Esophagus muscularis mucosa (tissue), 4 donors: ENCODE measurements around the gene EPHB1. TPM values are rescaled to one million over a fixed set of nuclear protein-coding genes. Genes with fewer than 3 reads are reported as not detected.

Experiments
- DNase-seq: peaks from one replicate; pipeline ENCODE4 v3.0.0-alpha.2; 2017; ENCODE audit errors: extremely low spot score
- H3K27ac ChIP-seq, 4 donors: fragments of 200-600 bp; sonication (generic); replicated peaks in 1 of 4; 1 replicate in 3 of 4; 2 replicates in 1 of 4; pipeline ENCODE4 v1.5.1; 2016 to 2019; ENCODE audit warnings: mild to moderate bottlenecking in 1 of 4
- H3K27me3 ChIP-seq, 4 donors: fragments of 200-600 bp; sonication (generic); one replicate each; pipeline versions ENCODE4 v1.5.1 to v1.6.0; 2016 to 2019
- H3K36me3 ChIP-seq, 4 donors: fragments of 200-600 bp; sonication (generic); one replicate each; pipeline ENCODE4 v1.5.1; 2016 to 2019
- H3K4me1 ChIP-seq, 4 donors: fragments of 200-600 bp; sonication (generic); one replicate each; pipeline ENCODE4 v1.5.1; 2016 to 2019
- H3K4me3 ChIP-seq, 4 donors: fragments of 200-600 bp; sonication (generic); 1 replicate in 2 of 4; 2 replicates in 2 of 4; pipeline ENCODE4 v1.5.1; 2016 to 2019; ENCODE audit warnings: mild to moderate bottlenecking in 4 of 4, moderate library complexity in 1 of 4
- H3K9me3 ChIP-seq, 4 donors: fragments of 200-600 bp; sonication (generic); 1 replicate in 3 of 4; 2 replicates in 1 of 4; pipeline ENCODE4 v1.5.1; 2016 to 2019
- EP300 ChIP-seq: sonication (generic); formaldehyde crosslinking; IDR thresholded peaks from one replicate; pipeline ENCODE4 v1.6.1; 2017; ENCODE audit warnings: antibody characterized with exemption
- POLR2A ChIP-seq: fragments of 450-650 bp; IDR thresholded peaks from one replicate; pipeline ENCODE4 v1.6.1; 2017; ENCODE audit warnings: antibody characterized with exemption, moderate library complexity, mild to moderate bottlenecking, low read depth
- POLR2AphosphoS5 ChIP-seq, 2 donors: sonication (generic); formaldehyde crosslinking; IDR thresholded peaks; one replicate each; pipeline ENCODE4 v1.6.1; 2017; ENCODE audit warnings: antibody characterized with exemption in 2 of 2
- WGBS: methylation state at CpG from one replicate; pipeline ENCODE4 v1.1.5; 2018; 5-methylcytosine and 5-hydroxymethylcytosine counted together
- intact Hi-C: fragments of 100-400 bp; cut with DNase I; formaldehyde crosslinking; loops from one replicate; pipeline ENCODE4 v1.15.1; 2023
- total RNA-seq, 4 donors: library from RNA; depleted of rRNA; stranded (reverse); fragments of >200 nt; gene quantifications; one replicate each; pipeline versions ENCODE4 v1.1.0 to v1.2.1, GENCODE V29; 2016
- TF ChIP-seq, protein P1 (sequence below), 3 experiments: fragments of 200-600 bp in 2 of 3; fragments of 450-650 bp in 1 of 3; sonication (generic) in 2 of 3; IDR thresholded peaks; one replicate each; pipeline ENCODE4 v1.5.1; 2017 to 2019; ENCODE audit warnings: antibody characterized with exemption in 3 of 3, mild to moderate bottlenecking in 2 of 3, moderate library complexity in 1 of 3

EPHB1 gene
- total RNA-seq, 4 donors from 2014 or later, result under 0.01 to 6.1 (median 2.8) TPM

DNA sequence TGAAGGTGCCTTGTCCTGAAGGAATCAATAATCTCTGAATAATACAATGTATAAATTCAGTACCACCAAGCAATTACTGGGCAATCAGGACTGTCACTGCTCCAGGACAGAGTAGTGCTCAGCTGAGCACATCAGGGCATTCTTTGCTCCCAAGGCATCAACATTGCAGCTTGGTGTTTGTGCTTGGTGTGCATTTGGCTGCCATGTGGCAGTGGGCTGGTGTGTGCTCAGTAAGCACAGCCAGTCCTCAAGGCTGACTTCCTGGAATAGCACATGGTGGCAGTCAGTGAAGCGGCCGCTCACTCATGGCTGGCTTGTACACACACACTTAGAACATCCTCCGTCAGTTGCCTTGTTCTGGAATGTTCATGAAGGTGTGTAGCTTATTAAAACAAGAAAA is 217.0 kb downstream of the EPHB1 start:
- intact Hi-C loops, result no loop called here
- 100% methylated on average over 1 of the region's 3 CpGs for WGBS
- Histone ChIP-seq H3K9me3 (no peaks in the 10 kb centered on the region), H3K36me3 (no peaks in the 10 kb centered on the region), H3K27me3 (no peaks in the 10 kb centered on the region), H3K4me3 (no peak overlapping the region), H3K4me1 (no peaks in the 10 kb centered on the region), H3K27ac (no peak overlapping the region)
- TF ChIP-seq, protein P1, sequence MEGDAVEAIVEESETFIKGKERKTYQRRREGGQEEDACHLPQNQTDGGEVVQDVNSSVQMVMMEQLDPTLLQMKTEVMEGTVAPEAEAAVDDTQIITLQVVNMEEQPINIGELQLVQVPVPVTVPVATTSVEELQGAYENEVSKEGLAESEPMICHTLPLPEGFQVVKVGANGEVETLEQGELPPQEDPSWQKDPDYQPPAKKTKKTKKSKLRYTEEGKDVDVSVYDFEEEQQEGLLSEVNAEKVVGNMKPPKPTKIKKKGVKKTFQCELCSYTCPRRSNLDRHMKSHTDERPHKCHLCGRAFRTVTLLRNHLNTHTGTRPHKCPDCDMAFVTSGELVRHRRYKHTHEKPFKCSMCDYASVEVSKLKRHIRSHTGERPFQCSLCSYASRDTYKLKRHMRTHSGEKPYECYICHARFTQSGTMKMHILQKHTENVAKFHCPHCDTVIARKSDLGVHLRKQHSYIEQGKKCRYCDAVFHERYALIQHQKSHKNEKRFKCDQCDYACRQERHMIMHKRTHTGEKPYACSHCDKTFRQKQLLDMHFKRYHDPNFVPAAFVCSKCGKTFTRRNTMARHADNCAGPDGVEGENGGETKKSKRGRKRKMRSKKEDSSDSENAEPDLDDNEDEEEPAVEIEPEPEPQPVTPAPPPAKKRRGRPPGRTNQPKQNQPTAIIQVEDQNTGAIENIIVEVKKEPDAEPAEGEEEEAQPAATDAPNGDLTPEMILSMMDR (IDR thresholded peaks at IDR 0.05), result no peak
- TF ChIP-seq EP300 (no peak), POLR2AphosphoS5 (IDR thresholded peaks at IDR 0.05) (no peak), POLR2A (no peak)
- peak; percentile 90 for DNase-seq

DNA sequence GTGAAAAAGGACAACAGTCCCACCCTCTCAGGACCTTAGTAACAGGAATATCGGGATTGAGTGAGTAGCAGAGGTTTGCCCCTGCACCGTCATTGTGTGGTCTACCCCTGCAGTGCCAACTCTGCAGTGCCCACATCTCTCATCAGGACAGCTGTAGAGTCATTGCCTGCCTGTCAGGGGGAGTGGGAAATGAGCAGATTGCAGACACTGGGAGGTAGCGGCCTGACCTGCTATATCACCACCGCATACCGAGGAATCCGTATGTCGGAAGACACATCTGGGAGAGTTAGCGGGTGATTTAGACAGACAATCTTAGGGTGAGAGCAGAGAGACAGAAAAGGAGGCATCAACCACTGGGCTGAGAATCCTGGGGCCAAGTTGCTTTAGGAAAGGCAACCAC is 218.1 kb downstream of the EPHB1 start:
- no peak overlapping the region for H3K4me3 ChIP-seq
- no peaks in the 10 kb centered on the region for H3K9me3 ChIP-seq
- H3K27me3 ChIP-seq, result no peaks in the 10 kb centered on the region
- peak; percentile 66 for DNase-seq
- H3K27ac ChIP-seq, result no peak overlapping the region
- no peaks in the 10 kb centered on the region for H3K36me3 ChIP-seq
- intact Hi-C loops, result no loop called here
- no peaks in the 10 kb centered on the region for H3K4me1 ChIP-seq
- WGBS, result 89% methylated on average over 8 of the region's 8 CpGs
- TF ChIP-seq POLR2AphosphoS5 (IDR thresholded peaks at IDR 0.05), result no peak
- no peak for TF ChIP-seq POLR2A
- no peak for TF ChIP-seq EP300
- TF ChIP-seq, protein P1 (IDR thresholded peaks at IDR 0.05), result no peak

DNA sequence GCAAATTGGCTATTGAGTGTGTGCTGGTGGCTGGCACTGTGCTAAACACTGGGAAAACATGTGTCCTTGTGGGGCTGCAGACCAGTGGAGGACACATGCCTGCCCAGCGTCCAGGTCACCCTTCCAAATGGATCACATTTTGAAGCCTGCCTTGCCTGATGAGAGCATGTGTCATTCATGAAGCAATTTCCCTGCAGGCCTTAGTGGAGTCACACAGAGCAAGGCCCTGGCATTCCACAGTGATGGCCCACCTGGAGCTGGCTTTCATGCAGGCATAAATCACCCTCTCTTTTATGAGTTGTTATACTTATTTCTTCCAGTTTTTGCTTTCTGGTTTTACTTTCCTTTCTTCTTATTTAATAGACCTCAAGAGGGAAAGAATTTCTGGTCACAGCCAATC is 219.5 kb downstream of the EPHB1 start:
- no peak overlapping the region for H3K4me3 ChIP-seq
- H3K9me3 ChIP-seq, result no peaks in the 10 kb centered on the region
- H3K4me1 ChIP-seq, result no peaks in the 10 kb centered on the region
- DNase-seq, result no peak
- WGBS, result 0% methylated on average over 1 of the region's 1 CpG
- H3K27ac ChIP-seq, result no peak overlapping the region
- H3K27me3 ChIP-seq, result no peaks in the 10 kb centered on the region
- intact Hi-C loops, result no loop called here
- no peaks in the 10 kb centered on the region for H3K36me3 ChIP-seq
- TF ChIP-seq POLR2A (no peak), POLR2AphosphoS5 (IDR thresholded peaks at IDR 0.05) (no peak), EP300 (no peak)
- TF ChIP-seq, protein P1 (IDR thresholded peaks at IDR 0.05), result no peak

GRCh38 chr3:135017003-135017893 is 222.2 kb downstream of the EPHB1 start:
- H3K27ac ChIP-seq, result no peak overlapping the region
- TF ChIP-seq POLR2A (no peak), POLR2AphosphoS5 (IDR thresholded peaks at IDR 0.05) (no peak), EP300 (no peak)
- TF ChIP-seq, protein P1 (IDR thresholded peaks at IDR 0.05), result no peak
- H3K4me3 ChIP-seq, result no peak overlapping the region
- no peaks in the 10 kb centered on the region for H3K27me3 ChIP-seq
- H3K9me3 ChIP-seq, result no peaks in the 10 kb centered on the region
- WGBS, result 88% methylated on average over 9 of the region's 9 CpGs
- H3K36me3 ChIP-seq, result no peaks in the 10 kb centered on the region
- intact Hi-C loops, result no loop called here
- H3K4me1 ChIP-seq, result no peaks in the 10 kb centered on the region
- peak; percentile 86 for DNase-seq
